A549 (cell line): ENCODE measurements around the gene NKAP.

Experiments used
- BHLHE40 ChIP-seq: IDR thresholded peaks from 2 replicates; pipeline ENCODE4 v1.6.1; 2012; ENCODE audit warnings: low read depth, low read length, inconsistent platforms
- CEBPB ChIP-seq, 2 experiments: fragments of >200 bp in 1 of 2; sonication (Bioruptor Twin) in 1 of 2; formaldehyde crosslinking in 1 of 2; IDR thresholded peaks; 2 replicates each; pipeline ENCODE4 v1.6.1; 2012 to 2016
- CTCF ChIP-seq: fragments of >200 bp; sonication (Bioruptor Twin); formaldehyde crosslinking; IDR thresholded peaks from 3 replicates; pipeline ENCODE4 v1.5.1; 2016
- EHMT2 ChIP-seq: fragments of 200-600 bp; sonication (generic); IDR thresholded peaks from 2 replicates; pipeline ENCODE4 v1.6.1; 2016; ENCODE audit warnings: antibody characterized with exemption, low read depth, mild to moderate bottlenecking, moderate library complexity
- ELK1 ChIP-seq: fragments of 150-350 bp; IDR thresholded peaks from 2 replicates; pipeline ENCODE4 v1.6.1; 2014; ENCODE audit warnings: low read depth, mild to moderate bottlenecking, low read length
- JUN ChIP-seq, 2 experiments: fragments of >200 bp; sonication (Bioruptor Twin); formaldehyde crosslinking; IDR thresholded peaks; 2 replicates in 1 of 2; 3 replicates in 1 of 2; pipeline ENCODE4 v1.6.1; 2016 to 2017
- MYC ChIP-seq: IDR thresholded peaks from 2 replicates; pipeline ENCODE4 v1.6.1; 2012; ENCODE audit warnings: mild to moderate bottlenecking, inconsistent platforms, low read length, improper control_type of control experiment, borderline replicate concordance
- NPAS2 ChIP-seq: fragments of 250-450 bp; sonication (Bioruptor Pico); IDR thresholded peaks from 2 replicates; pipeline ENCODE4 v1.8.0; 2022; ENCODE audit warnings: mild to moderate bottlenecking, moderate library complexity, borderline replicate concordance
- NR3C1 ChIP-seq: fragments of >200 bp; sonication (Bioruptor Twin); formaldehyde crosslinking; IDR thresholded peaks from 3 replicates; pipeline ENCODE4 v1.6.1; 2017
- POLR2A ChIP-seq: IDR thresholded peaks from 2 replicates; pipeline ENCODE4 v1.6.1; 2012; ENCODE audit warnings: mild to moderate bottlenecking, low read length
- RAD21 ChIP-seq, 2 experiments: fragments of >200 bp in 1 of 2; sonication (Bioruptor Twin) in 1 of 2; formaldehyde crosslinking in 1 of 2; IDR thresholded peaks in 1 of 2; conservative IDR thresholded peaks in 1 of 2; 2 replicates in 1 of 2; 3 replicates in 1 of 2; pipeline ENCODE4 v1.6.1; 2012 to 2018; ENCODE audit warnings: inconsistent platforms in 1 of 2
- REST ChIP-seq: fragments of 200-600 bp; sonication (generic); IDR thresholded peaks from 2 replicates; pipeline ENCODE4 v1.6.1; 2016; ENCODE audit warnings: antibody characterized with exemption, mild to moderate bottlenecking, moderate library complexity
- SMC3 ChIP-seq: fragments of >200 bp; sonication (Bioruptor Twin); formaldehyde crosslinking; IDR thresholded peaks from 3 replicates; pipeline ENCODE4 v1.6.1; 2018; ENCODE audit warnings: inconsistent platforms
- ZFP36 ChIP-seq: fragments of 450-650 bp; IDR thresholded peaks from 2 replicates; pipeline ENCODE4 v1.6.1; 2014; ENCODE audit warnings: borderline replicate concordance; ENCODE audit not compliant: partially characterized antibody

GRCh38 chrX:119935215-119935874 lies 8.2 kb downstream of the NKAP start:
- no peak for TF ChIP-seq RAD21 (conservative IDR thresholded peaks at IDR 0.05 in 1 of 2, IDR thresholded peaks at IDR 0.05 in 1 of 2)
- no peak for TF ChIP-seq REST
- no peak for TF ChIP-seq MYC
- no peak for TF ChIP-seq BHLHE40
- TF ChIP-seq CTCF = no peak
- no peak for TF ChIP-seq CEBPB (IDR thresholded peaks at IDR 0.05)
- TF ChIP-seq ELK1 = no peak
- no peak for TF ChIP-seq SMC3
- no peak for TF ChIP-seq NPAS2 (CRISPR knock-in tag)
- TF ChIP-seq POLR2A = no peak
- no peak for TF ChIP-seq EHMT2
- TF ChIP-seq NR3C1 = no peak
- no peak for TF ChIP-seq JUN (IDR thresholded peaks at IDR 0.05)
- TF ChIP-seq ZFP36 = no peak
